H4 (cell line): Measurements from ENCODE around the gene DES. TPM values are rescaled to one million over a fixed set of nuclear protein-coding genes. Genes with fewer than 3 reads are reported as not detected.
"Not testable (repeated sequence)": the region's sequence is repeated elsewhere in the genome, so short reads cannot be mapped to it uniquely, and the experiment has no call there.

Source experiments
- DNase-seq: peaks from one replicate; pipeline ENCODE4 v3.0.0-alpha.2; 2015; ENCODE audit warnings: low spot score
- total RNA-seq: library from RNA; depleted of rRNA; stranded (reverse); fragments of >200 nt; shearing (Covaris generic); gene quantifications from 2 replicates; pipeline ENCODE4 v1.2.3, GENCODE V29; 2014; rRNA removed

Gene DES
- total RNA-seq, result 0.68 and 1.2 TPM in 2 replicates

DNA sequence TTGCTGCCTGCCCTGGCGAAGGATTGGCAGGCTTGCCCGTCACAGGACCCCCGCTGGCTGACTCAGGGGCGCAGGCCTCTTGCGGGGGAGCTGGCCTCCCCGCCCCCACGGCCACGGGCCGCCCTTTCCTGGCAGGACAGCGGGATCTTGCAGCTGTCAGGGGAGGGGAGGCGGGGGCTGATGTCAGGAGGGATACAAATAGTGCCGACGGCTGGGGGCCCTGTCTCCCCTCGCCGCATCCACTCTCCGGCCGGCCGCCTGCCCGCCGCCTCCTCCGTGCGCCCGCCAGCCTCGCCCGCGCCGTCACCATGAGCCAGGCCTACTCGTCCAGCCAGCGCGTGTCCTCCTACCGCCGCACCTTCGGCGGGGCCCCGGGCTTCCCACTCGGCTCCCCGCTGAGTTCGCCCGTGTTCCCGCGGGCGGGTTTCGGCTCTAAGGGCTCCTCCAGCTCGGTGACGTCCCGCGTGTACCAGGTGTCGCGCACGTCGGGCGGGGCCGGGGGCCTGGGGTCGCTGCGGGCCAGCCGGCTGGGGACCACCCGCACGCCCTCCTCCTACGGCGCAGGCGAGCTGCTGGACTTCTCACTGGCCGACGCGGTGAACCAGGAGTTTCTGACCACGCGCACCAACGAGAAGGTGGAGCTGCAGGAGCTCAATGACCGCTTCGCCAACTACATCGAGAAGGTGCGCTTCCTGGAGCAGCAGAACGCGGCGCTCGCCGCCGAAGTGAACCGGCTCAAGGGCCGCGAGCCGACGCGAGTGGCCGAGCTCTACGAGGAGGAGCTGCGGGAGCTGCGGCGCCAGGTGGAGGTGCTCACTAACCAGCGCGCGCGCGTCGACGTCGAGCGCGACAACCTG is at the start of gene DES:
DES (plus strand) TSS at position 223 of the 857 bp plus-strand sequence; CDS start at position 309, 86 bp downstream.
- no peak for DNase-seq

DNA sequence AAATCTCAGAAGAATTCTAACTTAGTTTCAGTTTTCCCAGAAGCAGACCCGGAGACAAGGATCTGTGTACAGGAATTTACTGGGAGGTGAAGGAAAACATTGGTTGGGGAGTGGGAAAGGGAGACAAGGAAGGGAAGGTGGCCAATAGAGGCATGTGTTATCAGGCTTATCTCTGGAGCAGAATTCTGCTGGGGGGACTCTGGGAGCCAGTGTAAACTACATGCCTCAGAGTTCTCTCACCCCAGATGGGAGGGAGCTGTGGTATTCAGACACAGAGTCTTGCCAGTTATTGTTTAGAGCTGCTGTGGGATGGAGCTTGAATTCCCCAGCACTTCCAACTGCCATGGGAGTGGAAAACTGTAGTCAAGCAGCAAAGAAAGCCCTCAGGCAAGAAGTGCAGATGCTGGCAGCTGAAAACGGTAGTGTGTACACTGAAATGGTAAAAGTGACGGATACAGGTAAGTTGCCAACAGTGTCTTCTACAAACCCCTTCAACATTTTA is 49.4 kb upstream of the DES start:
- DNase-seq, result peak; percentile 92

- peak; percentile 70 for DNase-seq
These were observed 48.7 kb upstream of the DES start for GRCh38 chr2:219369447-219369861.

- no peak for DNase-seq
These were observed 39.9 kb upstream of the DES start for GRCh38 chr2:219378163-219378851.

GRCh38 chr2:219380926-219381325 is 37.3 kb upstream of the DES start:
- no peak for DNase-seq

- DNase-seq, result no peak
These were observed 36.7 kb upstream of the DES start for GRCh38 chr2:219381448-219381847.

- no peak for DNase-seq
These were observed 34.0 kb upstream of the DES start for GRCh38 chr2:219384083-219384713.

DNA sequence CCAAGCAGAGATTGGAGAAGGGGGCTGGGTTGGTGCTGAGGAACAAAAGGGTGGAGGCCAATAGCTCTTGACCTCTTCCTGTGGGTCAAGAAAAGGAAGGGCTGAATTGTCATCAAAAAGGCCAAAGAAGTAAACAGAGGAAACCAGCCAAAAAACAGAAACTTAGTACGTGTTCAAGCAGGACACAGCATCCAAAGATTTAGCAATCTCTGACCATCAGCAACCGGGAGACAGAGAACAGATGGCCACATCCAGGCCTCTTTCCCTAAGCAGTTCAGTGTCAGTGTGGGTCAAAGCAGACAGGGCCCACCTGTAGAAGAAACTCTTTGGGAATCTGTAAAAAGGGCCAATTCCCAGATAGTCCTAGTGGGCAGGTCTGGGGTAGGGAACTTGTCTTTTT is 33.3 kb upstream of the DES start:
- DNase-seq, result no peak

DNA sequence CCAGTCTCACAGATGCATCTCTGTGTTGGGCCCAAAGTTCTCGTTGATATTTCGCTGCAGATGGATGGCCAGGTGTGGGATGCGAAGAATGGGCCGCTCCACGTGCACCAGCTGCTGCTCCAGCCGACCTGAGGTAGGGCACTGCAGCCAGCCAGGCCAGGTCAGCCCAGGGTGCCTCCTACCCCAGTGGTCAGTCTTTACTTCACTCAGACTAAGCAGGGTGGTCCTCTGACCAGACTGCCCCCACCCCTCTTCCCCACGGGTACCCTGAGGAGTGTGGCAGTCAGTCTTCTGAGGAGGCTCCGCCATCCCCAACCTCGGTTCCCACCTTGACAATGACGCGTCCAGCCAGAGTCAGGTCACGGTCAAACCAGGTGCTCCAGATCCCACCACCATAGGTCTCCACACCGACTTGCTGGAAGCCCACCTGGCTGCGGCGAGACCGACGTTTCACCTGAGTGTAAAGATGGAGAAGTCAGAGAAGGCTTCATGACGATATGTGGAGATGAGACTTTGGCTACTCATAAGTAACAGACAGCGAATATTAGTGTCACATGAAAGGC is 32.1 kb upstream of the DES start:
- DNase-seq, result no peak

- DNase-seq, result no peak
These were observed 31.5 kb upstream of the DES start for GRCh38 chr2:219386532-219387280.

- DNase-seq, result peak; percentile 73
These were observed 30.7 kb upstream of the DES start, which contains the start of gene DNPEP for GRCh38 chr2:219387306-219388120. TSS of gene DNPEP (minus strand) at chr2:219387912. CDS start at chr2:219387794, 118 bp downstream.

DNA sequence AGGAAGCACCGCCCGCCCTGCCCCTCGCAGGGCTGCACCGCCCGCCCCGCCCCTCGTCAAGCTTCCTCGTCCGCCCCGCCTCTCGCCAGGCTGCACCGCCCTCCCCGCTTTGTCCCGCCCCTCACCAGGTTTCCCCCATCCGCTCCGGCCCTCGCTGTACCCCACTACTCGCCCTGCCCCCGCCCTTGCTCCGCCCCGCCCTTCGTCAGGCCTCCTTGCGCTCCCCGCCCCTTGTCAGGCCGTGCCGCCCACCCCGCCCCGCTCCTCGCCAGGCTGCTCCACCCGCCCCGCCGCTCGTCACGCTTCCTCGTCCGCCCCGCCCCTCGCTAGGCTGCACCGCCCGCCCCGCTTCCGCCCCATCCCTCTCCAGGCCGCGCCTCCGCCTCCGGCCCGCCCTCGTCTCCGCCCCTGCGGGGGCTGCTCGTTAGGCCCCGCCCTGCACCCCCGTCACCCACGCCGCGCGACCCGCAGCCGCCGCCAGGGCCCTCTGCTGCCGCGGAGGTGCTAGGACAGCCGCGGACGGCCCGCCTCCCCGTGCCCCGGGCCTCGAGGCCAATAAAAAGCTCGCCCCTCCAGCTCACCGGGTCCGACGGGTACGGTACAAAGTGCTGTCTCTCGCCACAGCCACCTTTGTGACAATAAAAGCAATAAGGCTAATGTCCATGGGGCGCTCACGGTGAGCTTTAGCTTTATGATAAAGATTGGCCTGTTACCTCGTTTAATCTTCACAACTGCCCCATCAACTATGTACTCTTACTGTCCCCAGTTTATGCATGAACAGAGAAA is 29.9 kb upstream of the DES start:
- DNase-seq, result peak; percentile 84

DNA sequence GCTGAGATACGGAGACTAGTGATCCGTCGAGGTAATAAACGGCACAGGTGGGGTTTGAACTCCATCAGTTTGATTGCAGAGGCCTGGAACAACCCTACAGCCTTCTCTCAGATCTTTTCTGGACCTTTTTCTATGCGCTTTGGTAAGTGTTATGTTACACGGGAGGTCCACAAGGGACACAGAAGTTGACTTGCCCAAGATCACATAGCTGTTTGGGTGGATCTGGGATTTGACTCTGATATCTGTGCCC is 29.3 kb upstream of the DES start:
- DNase-seq, result no peak

GRCh38 chr2:219392754-219393153 is 25.4 kb upstream of the DES start:
- DNase-seq, result no peak

- not testable (repeated sequence) for DNase-seq
These were observed 23.1 kb upstream of the DES start for GRCh38 chr2:219395056-219395455.

DNA sequence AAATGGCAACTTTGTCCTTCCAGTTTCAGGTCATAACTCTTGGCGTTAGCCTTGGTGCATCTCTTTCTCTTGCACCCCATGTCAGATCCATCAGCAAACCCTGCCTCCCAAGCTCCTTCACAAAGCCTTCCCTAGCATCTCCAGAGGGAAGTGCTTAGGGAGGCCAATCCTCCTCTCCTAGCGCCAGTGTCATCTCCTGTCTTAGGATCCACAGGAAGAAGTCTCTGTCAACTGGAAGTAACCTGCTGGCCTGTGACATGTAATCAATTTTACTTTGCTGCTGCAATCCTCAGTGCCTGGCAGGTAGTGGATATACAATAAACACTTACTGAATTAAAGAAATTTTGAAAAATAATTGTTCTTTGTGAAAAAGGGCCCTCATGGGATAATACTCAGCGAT is 22.6 kb upstream of the DES start:
- no peak for DNase-seq

DNA sequence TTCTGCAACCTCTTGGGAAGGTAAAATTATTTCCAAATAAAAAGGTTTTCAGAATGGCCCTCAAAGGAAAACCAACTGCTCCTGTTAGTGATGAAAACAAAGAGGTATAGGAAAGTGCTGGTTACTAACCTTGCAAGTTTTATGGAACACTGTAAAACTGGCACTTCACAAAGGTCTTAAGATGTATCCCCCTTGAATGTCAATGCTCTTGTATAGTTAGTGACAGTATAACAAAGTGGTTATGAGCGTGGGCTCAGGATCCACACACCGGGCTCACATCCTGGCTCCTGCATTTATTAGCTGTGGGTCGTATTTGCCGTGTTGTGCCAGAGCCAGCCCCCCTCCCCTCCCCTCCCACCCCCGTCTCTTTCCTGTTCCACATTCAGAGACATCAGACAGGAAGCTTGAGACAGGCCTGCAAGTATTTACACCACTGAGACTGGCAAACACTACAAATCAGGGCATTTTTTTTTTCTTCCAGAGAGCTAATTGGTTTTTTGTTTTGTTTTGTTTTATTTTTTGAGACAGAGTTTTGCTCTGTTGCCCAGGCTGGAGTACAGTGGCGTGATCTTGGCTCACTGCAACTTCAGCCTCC is 21.2 kb upstream of the DES start:
- no peak for DNase-seq

DNA sequence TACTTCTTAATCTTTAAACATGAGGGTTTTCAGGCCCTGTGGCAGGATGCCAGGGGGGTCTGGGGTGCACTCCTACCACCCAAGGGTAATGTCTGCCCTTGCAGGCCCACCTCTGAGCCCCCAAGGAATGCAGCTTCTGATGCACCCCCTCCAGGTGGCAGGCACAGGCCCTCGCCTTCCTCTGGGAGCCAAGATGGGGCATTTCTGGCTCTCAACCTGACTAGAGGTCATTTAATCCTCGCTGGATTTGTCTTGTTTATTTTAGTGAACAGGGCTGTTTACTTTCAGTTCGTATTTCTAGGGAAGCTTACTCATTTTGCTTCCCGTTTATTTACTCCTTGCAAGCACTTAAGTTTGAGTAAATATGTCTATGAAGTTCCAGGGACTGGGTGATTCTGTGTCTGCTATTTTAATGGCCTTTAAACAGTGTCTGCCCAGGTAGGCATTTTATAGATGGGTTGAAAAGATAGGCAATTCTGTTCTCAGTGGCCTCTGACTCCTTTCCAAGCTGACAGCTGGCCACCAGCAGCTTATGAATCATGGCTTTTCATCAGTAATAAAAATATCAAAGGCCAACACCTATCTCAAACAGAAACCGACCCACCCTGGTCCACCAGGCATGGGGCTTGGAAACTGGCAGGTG is 19.3 kb upstream of the DES start:
- peak; percentile 83 for DNase-seq
